ENCODE data around the gene LASP1. TPM values are rescaled to one million over a fixed set of nuclear protein-coding genes. Genes with fewer than 3 reads are reported as not detected.

Gene LASP1
- total RNA-seq, 3 donors from 2014 or later, result 74.7 to 109 (median 88.2) TPM

DNA sequence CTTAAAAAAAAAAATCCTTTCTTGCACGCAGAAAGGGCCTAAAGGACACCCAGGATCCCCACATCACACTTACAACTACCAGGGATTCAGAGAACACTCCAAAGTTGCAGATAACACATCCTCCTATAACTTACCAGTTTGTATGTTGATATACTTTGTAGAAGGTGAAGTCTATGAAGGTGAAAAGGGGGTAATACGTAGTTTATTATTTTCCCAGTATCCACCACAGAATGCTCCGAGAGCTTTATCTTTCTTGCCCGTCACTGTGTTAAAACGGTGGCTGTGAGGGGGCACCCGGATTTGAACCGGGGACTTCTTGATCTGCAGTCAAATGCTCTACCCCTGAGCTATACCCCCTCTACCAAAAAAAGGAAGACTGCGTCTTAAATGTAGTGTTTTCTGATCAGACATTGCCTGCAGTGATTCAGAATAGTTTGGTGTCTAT, 8.4 kb upstream of the LASP1 start:
- peak; percentile 69 to 77 for ATAC-seq
- no peak for DNase-seq
- H3K27me3 Mint-ChIP-seq (ENCODE audit: low read depth), result no peaks in the 10 kb centered on the region
- no peak overlapping the region for H3K4me3 Mint-ChIP-seq
- peaks cover 1% of the 10 kb centered on the region for H3K4me1 Mint-ChIP-seq (ENCODE audit: low read depth)
- no peaks in the 10 kb centered on the region for H3K9me3 Mint-ChIP-seq
- no peaks in the 10 kb centered on the region for H3K36me3 Mint-ChIP-seq (ENCODE audit: insufficient read depth)

DNA sequence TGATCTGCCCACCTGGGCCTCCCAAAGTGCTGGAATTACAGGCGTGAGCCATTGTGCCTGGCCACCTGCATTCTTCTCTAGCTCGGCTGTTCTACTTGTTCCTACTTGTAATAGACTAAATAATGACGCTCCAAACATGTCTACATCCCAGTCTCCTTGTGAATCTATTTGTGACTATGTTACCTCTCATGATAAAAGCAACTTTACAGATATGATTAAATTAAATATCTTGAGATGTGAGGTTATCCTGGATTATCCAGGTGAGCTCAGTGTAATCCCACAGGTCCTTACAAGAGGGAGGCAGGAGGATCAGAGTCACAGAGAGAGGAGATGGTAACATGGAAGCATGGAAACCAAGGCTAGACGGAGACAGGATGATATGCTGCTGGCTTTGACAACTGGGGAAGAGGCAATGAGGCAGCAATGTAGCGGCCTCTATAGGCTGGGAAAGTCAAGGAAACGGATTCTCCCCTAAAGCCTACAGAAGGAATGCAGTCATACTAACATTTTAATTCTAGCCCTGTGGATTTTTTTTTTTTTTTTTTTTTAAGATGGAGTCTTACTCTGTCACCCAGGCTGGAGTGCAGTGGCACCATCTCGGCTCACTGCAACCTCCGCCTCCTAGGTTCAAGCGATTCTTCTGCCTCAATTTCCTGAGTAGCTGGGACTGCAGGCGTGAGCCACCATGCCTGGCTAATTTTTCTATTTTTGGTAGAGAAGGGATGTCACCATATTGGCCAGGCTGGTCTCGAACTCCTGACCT, 5.0 kb upstream of the LASP1 start:
- Mint-ChIP-seq H3K4me3 (no peak overlapping the region), H3K9me3 (no peaks in the 10 kb centered on the region), H3K36me3 (ENCODE audit: insufficient read depth) (no peaks in the 10 kb centered on the region), H3K4me1 (ENCODE audit: low read depth) (peaks cover 20% of the 10 kb centered on the region), H3K27me3 (ENCODE audit: low read depth) (no peaks in the 10 kb centered on the region)
- ATAC-seq, result no peak
- no peak for DNase-seq

DNA sequence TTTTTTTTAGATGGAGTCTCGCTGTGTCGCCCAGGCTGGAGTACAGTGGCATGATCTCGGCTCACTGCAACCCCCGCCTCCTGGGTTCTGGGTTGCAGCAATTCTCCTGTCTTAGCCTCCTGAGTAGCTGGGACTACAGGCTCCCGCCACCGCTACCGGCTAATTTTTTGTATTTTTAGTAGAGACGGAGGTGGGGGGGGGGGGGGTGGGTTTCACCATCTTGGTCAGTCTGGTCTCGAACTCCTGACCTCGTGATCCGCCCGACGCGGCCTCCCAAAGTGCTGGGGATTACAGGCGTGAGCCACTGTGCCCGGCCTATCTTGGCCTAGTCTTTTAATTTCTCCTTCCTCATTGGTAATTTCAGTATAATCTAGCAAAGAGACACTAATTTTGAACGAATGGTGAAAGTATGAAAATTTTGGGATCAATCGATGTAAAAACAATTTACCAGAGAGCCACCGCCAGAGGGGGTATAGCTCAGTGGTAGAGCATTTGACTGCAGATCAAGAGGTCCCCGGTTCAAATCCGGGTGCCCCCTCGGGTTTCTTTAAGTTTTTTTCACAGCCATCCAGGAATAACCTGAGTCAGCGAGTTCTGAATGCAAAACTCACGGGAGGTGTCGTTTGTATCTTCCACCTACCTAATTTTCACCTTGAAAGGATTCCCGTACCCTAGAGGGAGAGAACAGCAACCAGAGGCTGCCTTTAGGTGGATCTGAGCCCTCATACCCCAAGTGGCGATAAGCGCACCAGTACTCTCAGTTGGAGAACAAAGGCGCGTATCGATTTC, 2.5 kb upstream of the LASP1 start:
- no peaks in the 10 kb centered on the region for H3K27me3 Mint-ChIP-seq (ENCODE audit: low read depth)
- H3K4me1 Mint-ChIP-seq (ENCODE audit: low read depth), result peaks cover 32% of the 10 kb centered on the region
- H3K4me3 Mint-ChIP-seq, result peak overlapping the region; percentile 90
- DNase-seq (peak; percentile 68), ATAC-seq (no peak)
- no peaks in the 10 kb centered on the region for H3K9me3 Mint-ChIP-seq
- H3K36me3 Mint-ChIP-seq (ENCODE audit: insufficient read depth), result no peaks in the 10 kb centered on the region

DNA sequence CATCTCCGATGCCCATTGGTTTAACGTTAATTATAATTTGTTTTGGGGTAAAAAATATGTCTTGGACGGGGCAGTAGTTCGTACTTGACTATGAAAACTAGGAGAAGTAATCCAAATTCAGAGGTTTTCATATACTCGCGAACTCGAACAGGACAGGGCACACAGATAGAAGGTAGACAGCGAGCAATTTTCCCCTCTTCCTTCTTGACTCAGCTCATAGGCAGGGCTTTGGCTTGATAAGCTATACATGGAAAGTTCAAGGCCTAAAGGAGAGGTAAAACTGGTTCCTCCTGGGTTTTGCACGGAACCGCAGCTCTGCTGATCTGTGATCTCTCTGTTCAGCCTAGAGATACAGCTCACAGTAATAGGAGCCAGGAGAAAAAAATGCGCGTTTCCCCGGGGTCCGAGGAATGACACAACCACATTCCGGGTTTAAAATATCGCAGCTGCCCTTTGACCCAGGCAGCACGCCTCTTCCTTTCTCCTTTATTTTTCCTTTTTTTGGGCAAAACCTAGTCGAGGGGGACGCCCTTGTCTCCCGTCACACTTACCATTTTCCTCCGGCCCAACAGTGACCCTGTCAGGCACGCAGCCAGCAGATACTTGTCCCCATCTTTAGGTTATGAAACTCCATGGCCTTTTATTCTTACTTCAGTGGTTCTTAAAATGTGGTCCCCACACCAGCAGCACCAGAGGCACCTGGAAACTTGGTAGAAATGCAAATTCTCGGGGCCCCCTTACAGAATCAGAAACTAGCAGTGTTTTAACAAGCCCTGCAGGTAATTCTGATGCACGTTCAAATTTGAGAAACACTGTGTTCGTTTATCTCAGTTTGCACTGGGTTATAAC, 1.7 kb upstream of the LASP1 start:
- DNase-seq (no peak), ATAC-seq (no peak)
- Mint-ChIP-seq H3K36me3 (ENCODE audit: insufficient read depth) (no peaks in the 10 kb centered on the region), H3K9me3 (no peaks in the 10 kb centered on the region), H3K4me3 (peak overlapping the region; percentile 90), H3K4me1 (ENCODE audit: low read depth) (peaks cover 41% of the 10 kb centered on the region), H3K27me3 (ENCODE audit: low read depth) (no peaks in the 10 kb centered on the region)

DNA sequence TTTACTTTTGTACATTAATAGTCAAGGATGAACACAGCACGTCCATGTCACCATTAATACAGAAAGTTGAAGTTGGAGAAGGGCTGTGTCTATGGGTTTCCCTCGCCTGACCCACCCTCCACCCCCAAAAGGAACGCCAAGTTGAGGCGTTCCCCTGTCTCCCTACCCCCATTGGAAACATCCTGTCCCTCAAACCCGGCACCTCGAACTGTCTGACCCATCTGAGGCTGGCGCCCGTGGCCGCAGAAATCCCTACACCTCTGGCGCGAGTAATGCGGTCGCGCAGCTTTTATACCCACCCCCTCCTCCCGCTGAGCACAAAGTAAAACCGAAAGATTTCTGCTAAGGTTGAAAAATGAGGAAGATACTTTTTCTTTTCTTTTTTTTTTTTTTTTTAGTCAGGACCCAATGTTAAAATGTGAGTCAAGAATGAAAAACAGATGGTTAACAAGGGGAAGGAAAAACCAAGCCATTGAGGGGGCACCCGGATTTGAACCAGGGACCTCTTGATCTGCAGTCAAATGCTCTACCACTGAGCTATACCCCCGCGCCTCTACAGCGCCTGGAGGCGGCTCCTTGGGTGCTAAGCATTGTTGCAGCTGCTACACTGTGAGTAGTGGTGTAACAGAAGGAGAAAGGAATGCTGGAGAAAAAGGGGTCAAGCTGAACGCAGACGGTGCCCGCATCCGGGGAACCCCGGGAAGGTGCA, 887 bp upstream of the LASP1 start:
- Mint-ChIP-seq H3K4me3 (peak overlapping the region; percentile 90), H3K4me1 (ENCODE audit: low read depth) (peaks cover 46% of the 10 kb centered on the region), H3K9me3 (no peaks in the 10 kb centered on the region), H3K27me3 (ENCODE audit: low read depth) (no peaks in the 10 kb centered on the region), H3K36me3 (ENCODE audit: insufficient read depth) (no peaks in the 10 kb centered on the region)
- peak; percentile 86 for DNase-seq
- peak; percentile 62 to 66 for ATAC-seq

DNA sequence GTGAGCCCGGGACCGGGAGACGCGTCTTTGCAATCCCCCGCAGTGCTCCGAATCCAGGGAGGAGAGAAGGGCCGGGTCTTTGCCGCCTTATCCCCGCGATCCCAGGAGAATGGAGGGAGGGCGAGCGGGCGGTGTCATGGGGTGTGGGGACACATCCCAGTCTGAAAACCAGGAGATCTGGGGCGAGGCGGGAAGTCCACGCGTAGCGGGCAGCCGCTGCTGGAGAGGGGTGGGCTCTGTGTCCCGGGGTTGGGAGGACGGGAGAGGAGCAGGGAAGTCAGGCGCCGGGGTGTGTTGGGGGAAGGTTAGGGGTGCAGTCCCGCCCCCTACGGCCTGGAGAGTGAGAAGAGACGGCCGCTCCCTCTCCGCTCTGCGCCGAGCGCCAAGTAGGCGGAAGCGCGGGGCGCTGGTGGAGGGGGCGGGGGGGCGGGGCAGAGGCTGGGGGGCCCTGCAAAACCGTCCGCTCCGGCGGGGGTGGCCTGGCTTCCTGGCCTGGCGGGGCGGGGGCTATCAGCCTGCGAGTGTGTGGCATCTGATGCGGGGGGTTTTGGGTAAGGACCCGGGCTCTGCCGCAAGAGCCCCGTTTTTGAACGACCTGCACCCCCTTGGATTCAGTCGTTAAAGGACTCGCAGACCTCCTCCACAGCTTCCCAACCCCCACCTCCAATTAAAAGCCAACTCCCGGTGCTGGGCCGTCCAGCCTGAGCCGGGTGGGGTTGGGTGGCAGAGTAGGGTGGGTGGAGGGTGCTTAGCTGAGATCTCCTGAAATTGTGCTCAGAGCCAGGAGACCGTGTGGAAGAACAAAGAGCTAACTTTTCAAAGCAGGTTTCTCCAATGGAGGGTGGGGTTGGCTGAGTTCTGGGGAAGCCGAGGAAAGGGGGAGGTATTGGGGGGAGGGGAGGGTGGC, 654 bp downstream of the LASP1 start:
- Mint-ChIP-seq H3K4me3 (peak overlapping the region; percentile 94), H3K4me1 (ENCODE audit: low read depth) (peaks cover 62% of the 10 kb centered on the region), H3K36me3 (ENCODE audit: insufficient read depth) (no peaks in the 10 kb centered on the region), H3K27me3 (ENCODE audit: low read depth) (no peaks in the 10 kb centered on the region), H3K9me3 (no peaks in the 10 kb centered on the region)
- ATAC-seq (peak; percentile 39 to 44), DNase-seq (peak; percentile 59)

DNA sequence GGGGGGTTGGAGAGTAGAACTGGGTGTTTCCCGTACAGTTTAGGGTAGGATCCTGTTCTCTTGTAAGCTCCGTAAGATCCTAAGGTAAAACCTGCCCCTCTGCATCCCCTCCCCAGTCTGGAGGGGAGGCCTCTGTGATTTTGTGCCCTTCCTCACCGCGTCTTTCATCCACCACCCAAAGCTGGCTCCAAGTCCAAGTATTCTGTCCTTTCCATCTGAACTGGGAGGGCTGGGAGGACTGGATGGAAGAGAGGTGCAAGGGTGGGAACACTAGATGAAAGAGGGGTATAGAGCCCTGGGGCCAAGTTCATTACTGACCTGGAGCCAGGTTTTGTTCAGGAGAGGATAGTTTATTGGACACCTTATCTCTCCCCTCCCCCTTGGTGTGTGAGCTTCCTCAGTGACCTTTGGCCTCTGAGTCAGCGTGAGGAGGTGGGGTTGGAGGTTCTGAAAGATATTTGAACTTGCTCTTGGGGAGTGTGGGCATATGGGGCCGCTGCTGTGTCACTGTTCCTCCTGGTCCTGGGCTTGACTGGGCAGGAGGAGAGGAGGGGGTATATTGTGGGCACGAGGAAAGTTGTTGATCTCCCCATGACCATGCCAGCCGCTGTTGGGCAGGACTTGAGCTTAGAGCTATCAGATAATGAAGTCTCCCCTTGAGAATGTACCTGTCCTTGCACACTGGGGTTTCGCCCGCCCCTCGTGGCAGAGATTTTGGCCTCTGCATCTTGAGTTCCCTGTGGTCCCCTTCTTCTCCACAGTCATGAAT, 1.6 kb downstream of the LASP1 start:
- ATAC-seq (peak; percentile 24 to 33), DNase-seq (peak; percentile 71)
- Mint-ChIP-seq H3K36me3 (ENCODE audit: insufficient read depth) (no peaks in the 10 kb centered on the region), H3K4me1 (ENCODE audit: low read depth) (peaks cover 69% of the 10 kb centered on the region), H3K27me3 (ENCODE audit: low read depth) (no peaks in the 10 kb centered on the region), H3K4me3 (peak overlapping the region; percentile 94), H3K9me3 (no peaks in the 10 kb centered on the region)

DNA sequence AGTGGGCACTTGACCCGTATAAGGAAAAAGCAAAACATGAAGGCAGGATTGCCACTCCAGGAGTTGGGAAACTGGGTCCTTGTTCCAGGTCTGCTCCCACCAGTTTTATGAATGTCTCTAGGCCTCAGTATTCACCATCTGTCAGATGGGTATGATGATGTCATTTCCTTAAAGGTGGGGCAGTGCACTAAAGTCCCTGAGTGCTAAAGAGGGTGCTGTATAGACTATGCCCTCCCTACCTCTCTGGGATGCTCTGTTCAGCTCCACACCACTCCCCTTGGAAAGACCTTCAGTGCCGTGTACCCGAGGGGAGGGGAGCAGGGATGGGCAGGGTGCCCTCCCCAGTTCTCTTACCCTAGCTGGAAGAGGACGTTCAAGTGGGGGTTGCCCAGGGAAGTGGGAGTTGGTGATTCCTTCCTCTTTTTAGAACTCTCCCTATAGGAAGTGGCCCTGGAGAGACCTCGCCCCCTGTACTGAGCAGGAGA, 2.2 kb downstream of the LASP1 start:
- ATAC-seq, result no peak
- H3K36me3 Mint-ChIP-seq (ENCODE audit: insufficient read depth), result no peaks in the 10 kb centered on the region
- no peaks in the 10 kb centered on the region for H3K27me3 Mint-ChIP-seq (ENCODE audit: low read depth)
- peaks cover 75% of the 10 kb centered on the region for H3K4me1 Mint-ChIP-seq (ENCODE audit: low read depth)
- peak overlapping the region; percentile 94 for H3K4me3 Mint-ChIP-seq
- DNase-seq, result no peak
- H3K9me3 Mint-ChIP-seq, result no peaks in the 10 kb centered on the region

DNA sequence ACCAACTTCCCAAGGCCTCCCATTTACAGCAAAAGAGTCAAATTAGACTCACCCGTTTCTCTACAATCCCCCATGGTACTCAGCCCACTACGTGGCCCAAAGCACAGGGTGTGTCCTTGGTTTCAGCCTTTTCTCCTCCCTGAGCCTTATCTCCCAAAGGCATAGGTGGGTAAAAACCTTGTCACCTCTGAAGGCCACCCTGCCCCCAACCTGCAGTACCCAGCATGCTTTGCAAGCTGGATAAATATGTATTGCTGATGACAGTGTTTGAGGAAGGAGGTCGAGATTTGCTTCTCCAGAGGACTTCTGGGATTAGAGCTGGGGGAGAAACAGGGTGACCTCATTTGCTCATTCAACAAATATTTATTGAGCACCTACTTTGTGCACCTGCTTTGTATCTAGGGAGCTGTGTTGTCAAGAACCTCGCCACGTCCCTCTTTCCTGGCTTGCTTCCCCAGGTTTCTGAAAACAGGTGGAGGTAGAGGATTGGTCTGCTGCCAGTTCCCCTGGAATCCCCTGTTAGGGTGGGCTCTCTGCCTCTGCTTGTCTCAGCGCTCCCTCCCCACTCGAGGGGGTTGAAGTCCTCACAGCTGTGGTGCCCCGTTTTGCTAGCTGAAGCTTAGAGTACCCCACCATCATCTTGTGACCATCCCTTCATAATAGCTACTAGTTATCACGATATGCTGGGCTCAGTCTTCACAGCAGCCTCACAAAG, 3.0 kb downstream of the LASP1 start:
- Mint-ChIP-seq H3K4me1 (ENCODE audit: low read depth) (peaks cover 78% of the 10 kb centered on the region), H3K36me3 (ENCODE audit: insufficient read depth) (no peaks in the 10 kb centered on the region), H3K27me3 (ENCODE audit: low read depth) (no peaks in the 10 kb centered on the region), H3K4me3 (peak overlapping the region; percentile 94), H3K9me3 (no peaks in the 10 kb centered on the region)
- DNase-seq (no peak), ATAC-seq (no peak)

DNA sequence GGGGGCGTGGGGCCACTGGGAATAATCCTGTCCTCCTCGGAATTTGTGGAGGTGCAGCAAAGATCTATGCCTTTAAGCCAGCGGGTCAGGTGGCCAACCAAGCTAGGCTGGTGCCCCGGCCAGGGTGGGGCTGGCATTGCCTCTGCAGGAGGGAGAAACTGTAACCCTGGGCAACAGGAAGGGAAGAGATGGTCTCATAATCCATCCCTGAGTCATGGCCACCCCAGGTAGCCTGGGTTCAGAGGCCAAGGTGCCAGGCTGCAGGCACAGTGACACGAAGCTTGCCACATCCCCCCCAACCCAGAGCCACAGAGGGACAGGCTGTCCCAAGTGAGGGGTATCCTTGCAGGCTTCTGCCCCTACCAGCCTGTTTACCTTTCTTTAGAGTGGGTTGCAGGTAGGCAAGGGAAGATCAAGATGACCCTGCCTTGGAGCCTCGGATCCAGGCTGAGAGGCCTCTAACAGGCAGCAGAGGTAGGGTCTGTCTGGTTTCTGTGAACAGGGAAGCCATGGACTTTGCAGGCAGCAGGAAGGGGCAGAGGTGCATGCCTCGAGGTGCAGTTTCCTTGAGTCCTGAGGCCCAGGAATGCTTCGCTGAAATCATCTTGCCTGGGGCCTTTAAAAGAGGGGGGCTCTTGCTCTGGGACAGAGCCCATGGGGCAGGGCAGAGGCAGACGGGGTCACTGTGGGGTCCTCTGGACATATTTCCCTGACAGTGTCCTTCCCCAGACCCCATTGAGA, 4.0 kb downstream of the LASP1 start:
- H3K9me3 Mint-ChIP-seq, result no peaks in the 10 kb centered on the region
- no peak for ATAC-seq
- DNase-seq, result no peak
- peaks cover 77% of the 10 kb centered on the region for H3K4me1 Mint-ChIP-seq (ENCODE audit: low read depth)
- no peak overlapping the region for H3K4me3 Mint-ChIP-seq
- H3K36me3 Mint-ChIP-seq (ENCODE audit: insufficient read depth), result peaks cover 2% of the 10 kb centered on the region
- no peaks in the 10 kb centered on the region for H3K27me3 Mint-ChIP-seq (ENCODE audit: low read depth)

DNA sequence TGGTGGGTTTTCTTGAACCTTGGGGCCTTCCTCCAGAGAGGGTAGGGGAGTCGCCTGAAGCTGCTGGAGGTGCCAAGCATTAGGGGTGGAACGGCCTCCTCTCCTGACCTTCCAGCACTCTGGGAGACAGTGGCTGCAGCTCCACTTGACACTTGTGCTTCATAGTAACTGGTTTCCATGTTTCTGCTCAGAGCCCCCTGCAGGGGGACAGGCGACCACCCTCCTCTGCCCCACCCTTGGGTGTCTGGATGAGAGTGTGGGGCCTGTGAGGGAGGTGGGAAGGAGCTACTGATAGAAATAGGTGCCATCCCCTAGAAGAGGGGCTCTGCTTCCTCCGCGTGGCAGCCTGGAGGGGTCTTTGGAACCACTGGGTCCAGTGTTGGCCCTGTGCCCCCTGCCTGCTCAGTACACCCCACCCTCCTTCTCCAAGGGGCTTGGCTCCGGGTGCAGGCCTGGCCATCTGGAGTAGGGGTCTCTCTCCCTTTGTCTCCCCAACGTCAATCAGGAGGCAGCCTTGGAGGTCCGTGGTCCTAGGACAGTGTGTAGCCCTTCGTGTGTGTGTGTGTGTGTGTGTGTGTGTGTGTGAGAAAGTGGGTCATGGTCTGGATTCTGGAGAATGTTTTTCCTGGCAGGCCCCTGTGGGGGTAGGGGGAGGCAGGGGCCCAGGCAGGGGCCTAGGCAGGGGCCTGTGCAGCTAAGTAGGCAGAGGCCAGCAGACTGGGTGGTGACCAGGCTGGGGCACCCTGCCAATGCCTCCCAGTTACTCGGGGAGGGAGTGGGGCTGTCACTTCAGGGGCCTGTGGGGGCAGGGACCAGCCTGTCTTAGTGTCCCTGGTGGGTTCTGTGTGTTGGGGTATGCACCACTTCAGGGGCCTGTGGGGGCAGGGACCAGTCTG, 4.9 kb downstream of the LASP1 start:
- Mint-ChIP-seq H3K9me3 (no peaks in the 10 kb centered on the region), H3K36me3 (ENCODE audit: insufficient read depth) (peaks cover 2% of the 10 kb centered on the region), H3K4me3 (no peak overlapping the region), H3K27me3 (ENCODE audit: low read depth) (no peaks in the 10 kb centered on the region), H3K4me1 (ENCODE audit: low read depth) (peaks cover 78% of the 10 kb centered on the region)
- ATAC-seq (no peak), DNase-seq (no peak)

Data from activated T-cell treated with anti-CD3 and anti-CD28 coated beads, Interleukin-2, amount 50 U/mL, for 4 hours (primary cell).